HG03045 (cell line): ENCODE measurements around the gene DCAF11.

Experiments
- ATAC-seq: cut with Tn5 transposase; IDR thresholded peaks from one replicate; pipeline ENCODE4 v1.9.1; 2021; ENCODE audit warnings: mild to moderate bottlenecking, moderate library complexity; ENCODE audit not compliant: unreplicated experiment

The DCAF11 gene

DNA sequence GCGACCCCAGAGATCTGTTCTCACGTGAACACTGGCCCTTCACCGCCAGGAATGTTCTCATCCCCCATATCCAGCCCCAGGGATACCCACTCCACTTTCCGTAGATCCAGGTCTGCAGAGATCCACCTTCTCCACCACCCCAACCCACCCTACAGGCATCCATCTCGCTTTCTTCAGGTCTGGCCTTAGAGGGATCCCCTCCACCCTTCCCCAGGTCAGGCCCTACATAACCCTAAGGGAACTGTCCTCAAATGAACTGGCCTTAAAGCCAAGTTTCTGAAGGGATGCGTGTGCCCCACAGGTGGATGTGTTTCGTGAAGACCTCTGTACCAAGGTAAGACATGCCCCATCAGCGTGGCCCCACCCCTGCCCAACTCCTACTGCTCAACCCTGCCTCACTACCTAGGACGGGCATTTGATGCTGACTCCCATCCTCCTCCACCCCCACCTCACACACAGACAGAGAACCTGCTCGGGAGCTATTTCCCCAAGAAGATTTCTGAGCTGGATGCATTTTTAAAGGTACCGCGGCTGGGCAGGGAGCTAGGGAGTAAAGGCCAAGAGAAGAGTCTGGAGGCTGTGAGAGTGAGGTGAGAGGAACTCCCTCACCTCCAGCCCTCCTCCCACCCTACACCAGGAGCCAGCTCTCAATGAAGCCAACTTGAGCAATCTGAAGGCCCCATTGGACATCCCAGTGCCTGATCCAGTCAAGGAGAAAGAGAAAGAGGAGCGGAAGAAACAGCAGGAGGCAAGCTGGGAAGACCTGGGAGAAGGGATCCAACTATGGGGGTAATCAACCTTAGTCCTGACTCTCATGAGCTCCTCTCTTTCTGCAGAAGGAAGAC, 22.3 kb downstream of the DCAF11 start:
- no peak for ATAC-seq

DNA sequence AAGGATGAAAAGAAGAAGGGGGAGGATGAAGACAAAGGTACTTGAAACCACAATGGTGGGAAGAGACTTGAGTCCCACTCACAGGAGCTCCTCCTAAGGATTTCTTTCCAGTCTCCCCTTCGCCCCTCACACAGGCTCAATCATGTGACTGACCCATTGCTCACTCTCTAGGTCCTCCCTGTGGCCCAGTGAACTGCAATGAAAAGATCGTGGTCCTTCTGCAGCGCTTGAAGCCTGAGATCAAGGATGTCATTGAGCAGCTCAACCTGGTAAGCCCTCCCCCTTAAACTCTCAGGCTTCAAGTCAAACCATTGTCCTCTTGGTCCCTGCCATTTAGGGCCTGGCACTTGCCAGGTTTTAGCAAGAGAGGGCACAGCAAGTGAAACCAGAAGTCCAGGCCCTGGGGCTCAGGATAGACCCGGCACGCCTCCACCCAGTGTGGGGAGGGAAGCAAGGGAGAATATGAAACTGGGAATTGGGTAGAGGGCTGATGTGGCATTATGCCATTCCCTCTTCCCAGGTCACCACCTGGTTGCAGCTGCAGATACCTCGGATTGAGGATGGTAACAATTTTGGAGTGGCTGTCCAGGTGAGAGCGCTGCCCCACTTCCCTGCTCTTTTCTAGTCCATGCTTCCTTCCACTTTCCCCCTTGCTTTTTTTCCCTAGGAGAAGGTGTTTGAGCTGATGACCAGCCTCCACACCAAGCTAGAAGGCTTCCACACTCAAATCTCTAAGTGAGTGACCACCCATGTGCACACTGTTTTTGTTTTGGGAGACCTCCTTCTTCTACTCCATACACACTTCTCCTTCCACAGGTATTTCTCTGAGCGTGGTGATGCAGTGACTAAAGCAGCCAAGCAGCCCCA, 23.2 kb downstream of the DCAF11 start:
- ATAC-seq: no peak

DNA sequence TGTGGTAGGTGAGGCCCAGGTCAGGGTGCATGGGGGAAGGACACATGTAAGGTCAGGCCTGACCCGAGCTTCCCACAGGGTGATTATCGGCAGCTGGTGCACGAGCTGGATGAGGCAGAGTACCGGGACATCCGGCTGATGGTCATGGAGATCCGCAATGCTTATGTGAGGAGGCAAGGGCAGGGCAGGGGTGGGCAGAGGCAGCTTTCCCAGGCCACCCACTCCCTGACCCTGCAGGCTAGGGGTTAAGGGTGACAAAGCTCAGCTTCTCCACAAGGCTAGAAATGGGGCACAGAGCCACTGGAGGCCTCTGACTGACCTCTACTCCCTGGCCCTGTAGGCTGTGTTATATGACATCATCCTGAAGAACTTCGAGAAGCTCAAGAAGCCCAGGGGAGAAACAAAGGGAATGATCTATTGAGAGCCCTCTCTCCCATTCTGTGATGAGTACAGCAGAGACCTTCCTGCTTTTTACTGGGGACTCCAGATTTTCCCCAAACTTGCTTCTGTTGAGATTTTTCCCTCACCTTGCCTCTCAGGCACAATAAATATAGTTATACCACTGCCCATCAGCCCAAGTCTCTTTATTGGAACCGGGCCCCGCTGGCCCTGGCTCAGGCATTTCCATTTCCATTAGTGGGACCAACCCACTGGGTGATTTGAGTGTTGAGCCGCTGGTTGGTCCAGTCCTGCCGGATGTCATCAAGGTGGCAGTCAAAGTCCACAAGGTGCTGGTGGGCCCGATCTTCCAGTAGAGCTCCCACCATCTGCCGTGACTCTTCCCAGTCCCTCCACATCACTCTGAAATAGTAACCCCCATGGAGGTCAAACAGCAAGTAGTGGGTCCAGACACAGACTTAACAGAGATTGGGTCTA, 24.1 kb downstream of the DCAF11 start:
- no peak for ATAC-seq

GRCh38 chr14:24139272-24139934, 24.8 kb downstream of the DCAF11 start:
- no peak for ATAC-seq

GRCh38 chr14:24141097-24141880, 26.7 kb downstream of the DCAF11 start, which contains the start of gene EMC9:
Gene EMC9 (minus strand): TSS chr14:24141591. CDS start chr14:24141304, 287 bp downstream.
- peak; percentile 86 for ATAC-seq

- no peak for ATAC-seq
Observed at GRCh38 chr14:24143511-24143910, 28.9 kb downstream of the DCAF11 start.

- no peak for ATAC-seq
Observed at GRCh38 chr14:24144451-24144850, 29.9 kb downstream of the DCAF11 start.

GRCh38 chr14:24145219-24145618, 30.6 kb downstream of the DCAF11 start:
- no peak for ATAC-seq

DNA sequence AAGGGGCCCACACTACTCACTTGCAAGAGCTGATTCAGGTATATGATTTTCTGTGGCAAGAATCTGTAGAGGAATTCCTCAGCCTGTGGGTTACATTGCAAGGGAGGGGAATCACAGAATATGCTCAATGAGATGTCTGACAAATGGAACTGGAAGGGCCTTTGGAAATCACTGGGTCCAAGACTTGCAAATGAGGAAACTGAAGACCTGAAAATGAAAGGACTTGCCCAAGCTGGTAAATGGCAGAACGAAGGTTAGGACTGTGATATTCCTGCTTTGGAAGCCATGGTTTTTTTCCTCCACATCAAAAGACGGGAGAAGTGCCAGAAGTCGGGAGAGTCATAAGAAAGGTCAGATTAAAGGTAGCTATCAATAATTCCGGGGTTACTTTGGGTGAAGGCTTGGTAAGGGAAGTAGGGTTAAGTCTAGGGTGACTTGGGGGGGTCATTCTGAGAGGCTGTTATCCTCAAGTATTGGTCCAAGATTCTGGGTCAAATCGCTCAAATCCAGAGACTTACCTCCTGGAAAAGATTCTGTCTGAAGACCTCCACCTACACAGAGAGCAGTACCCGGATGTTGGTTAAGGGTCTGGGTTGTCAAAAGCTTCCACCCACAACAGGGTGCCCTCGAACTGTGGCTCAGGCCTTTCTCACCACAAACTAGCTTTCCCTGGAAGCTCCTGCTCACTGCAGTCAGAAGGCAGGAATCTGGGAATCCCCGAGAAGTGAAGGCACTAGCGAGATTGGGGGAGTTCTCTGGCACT, 31.3 kb downstream of the DCAF11 start:
- ATAC-seq: no peak

DNA sequence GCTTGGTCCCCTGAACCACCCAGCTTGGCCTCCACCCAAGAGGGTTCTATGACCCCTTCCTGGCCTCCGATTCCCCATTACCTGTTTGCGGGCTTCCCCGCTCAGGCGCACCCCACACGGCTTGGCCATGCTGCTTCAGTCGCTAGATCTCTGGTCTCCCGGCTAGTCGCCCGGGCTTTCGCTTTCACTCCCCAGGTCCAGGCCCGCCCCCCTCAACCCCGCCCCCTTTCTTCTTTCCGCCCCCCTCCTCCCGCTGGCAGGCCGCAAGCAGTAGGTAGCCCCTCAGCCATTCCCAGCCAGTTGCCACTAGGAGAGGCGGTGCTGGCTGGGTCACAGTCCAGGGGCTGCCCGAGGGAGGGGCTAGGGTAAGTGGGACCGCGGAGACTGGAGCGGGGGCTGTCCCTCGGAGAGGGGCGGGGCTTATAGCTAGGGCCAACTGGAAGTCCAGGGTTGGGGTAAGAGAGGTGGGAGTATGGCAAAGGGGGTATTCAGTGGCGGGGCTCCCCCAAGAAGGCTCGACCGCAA, 31.9 kb downstream of the DCAF11 start, which contains the start of gene PSME2:
Gene PSME2, minus strand, starts transcription at position 158 of the 525 bp plus-strand sequence. Its CDS starts 29 bp downstream, at position 129.
- ATAC-seq: peak; percentile 66

- peak; percentile 85 for ATAC-seq
Observed at GRCh38 chr14:24146978-24147760, 32.6 kb downstream of the DCAF11 start, which contains the start of gene RNF31. Gene RNF31 (plus strand): TSS chr14:24147498. CDS start chr14:24147699, 201 bp downstream.

- ATAC-seq: peak; percentile 3
Observed at GRCh38 chr14:24147761-24148428, 33.3 kb downstream of the DCAF11 start.

GRCh38 chr14:24149302-24149969, 34.9 kb downstream of the DCAF11 start:
- ATAC-seq: no peak

GRCh38 chr14:24150061-24150460, 35.5 kb downstream of the DCAF11 start:
- ATAC-seq: no peak

DNA sequence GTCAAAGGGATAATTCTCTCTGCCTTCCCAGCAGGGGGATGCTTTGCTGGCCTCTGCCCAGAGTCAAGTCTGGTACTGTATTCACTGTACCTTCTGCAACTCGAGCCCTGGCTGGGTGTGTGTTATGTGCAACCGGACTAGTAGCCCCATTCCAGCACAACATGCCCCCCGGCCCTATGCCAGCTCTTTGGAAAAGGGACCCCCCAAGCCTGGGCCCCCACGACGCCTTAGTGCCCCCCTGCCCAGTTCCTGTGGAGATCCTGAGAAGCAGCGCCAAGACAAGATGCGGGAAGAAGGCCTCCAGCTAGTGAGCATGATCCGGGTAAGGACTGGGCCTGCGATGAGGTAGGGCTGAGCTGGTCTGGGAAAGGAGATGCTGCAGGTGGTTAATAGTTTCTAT, 36.0 kb downstream of the DCAF11 start:
- ATAC-seq: no peak

GRCh38 chr14:24150993-24151392, 36.4 kb downstream of the DCAF11 start:
- no peak for ATAC-seq
